ENCODE data around the gene KREMEN1. TPM values are rescaled to one million over a fixed set of nuclear protein-coding genes. Genes with fewer than 3 reads are reported as not detected.
A peak's percentile ranks its signal among the peaks of the same experiment; 100 is the strongest.

Gene KREMEN1
- total RNA-seq, 1 donor from 2014 or later = 23.5 TPM

DNA sequence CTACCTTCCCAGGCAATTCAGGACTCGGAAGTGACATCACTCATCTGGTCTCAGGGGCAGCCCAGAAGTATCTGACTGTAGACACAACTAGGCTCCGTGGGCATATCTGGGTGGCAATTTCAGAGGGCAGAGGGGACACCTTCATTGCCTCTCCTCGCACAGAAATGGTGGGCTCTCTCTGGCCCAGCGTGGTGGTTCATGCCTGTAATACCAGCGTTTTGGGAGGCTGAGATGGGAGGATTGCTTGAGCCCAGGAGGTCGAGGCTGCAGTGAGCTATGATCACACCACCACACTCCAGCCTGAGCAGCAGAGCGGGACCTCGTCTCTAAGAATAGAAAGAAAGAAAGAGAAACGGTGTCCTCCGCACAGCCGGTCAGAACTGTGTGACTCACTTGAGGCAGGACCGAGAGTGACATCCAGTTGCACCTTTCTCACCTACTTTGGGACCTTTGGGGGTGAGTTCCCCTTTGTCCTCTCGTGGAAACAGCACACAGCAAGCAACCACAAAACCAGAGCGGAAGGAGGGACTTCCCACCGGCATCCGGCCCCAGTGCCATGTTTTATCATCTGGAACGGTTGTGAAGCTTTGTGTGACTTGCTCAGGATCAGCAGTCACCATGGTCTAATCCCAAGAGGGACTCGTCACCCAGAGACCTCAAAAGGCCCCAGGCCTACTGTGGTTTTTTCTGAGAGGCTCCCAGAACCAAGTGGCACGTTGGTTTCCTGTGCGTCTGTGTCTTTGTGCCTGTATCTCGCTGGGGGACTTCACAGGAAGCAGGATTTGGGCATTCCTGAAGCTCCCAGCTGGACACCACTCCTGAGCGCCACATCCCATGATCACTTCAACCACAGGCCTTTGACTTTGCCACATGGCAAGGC lies 94.4 kb downstream of the KREMEN1 start:
- no peak for ATAC-seq

DNA sequence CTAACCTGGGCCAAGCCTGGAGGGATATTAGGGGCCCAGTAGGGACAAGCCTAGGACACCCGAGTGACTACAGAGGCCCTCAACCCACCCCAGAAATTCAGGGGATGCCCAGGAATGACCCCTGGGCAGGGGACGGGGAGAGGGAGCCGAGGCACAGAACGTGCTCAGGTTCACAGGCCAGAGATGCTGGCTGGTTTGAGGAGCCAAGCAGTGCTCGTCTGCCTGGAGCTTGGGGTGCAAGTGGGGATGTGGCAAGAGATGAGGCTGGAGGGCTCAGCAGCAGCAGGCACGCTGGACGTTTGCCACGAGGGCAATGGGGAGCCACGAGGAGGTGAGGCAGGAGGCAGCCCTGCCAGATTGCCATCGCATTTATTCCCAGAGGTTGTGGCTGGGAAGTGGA lies 98.9 kb downstream of the KREMEN1 start:
- no peak overlapping the region for H3K4me3 ChIP-seq
- TF ChIP-seq, protein P1, sequence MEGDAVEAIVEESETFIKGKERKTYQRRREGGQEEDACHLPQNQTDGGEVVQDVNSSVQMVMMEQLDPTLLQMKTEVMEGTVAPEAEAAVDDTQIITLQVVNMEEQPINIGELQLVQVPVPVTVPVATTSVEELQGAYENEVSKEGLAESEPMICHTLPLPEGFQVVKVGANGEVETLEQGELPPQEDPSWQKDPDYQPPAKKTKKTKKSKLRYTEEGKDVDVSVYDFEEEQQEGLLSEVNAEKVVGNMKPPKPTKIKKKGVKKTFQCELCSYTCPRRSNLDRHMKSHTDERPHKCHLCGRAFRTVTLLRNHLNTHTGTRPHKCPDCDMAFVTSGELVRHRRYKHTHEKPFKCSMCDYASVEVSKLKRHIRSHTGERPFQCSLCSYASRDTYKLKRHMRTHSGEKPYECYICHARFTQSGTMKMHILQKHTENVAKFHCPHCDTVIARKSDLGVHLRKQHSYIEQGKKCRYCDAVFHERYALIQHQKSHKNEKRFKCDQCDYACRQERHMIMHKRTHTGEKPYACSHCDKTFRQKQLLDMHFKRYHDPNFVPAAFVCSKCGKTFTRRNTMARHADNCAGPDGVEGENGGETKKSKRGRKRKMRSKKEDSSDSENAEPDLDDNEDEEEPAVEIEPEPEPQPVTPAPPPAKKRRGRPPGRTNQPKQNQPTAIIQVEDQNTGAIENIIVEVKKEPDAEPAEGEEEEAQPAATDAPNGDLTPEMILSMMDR (IDR thresholded peaks at IDR 0.05) = no peak
- no peaks in the 10 kb centered on the region for H3K36me3 ChIP-seq
- DNase-seq (no peak), ATAC-seq (no peak)
- no peaks in the 10 kb centered on the region for H3K4me1 ChIP-seq
- intact Hi-C loops (cut with DNase I) = no loop called here
- no peak overlapping the region for H3K27ac ChIP-seq
- peaks cover 18% of the 10 kb centered on the region for H3K9me3 ChIP-seq
- H3K27me3 ChIP-seq (ENCODE audit: low read depth) = no peaks in the 10 kb centered on the region

More for the DNA sequence above, 94.4 kb downstream of the KREMEN1 start:
- Histone ChIP-seq H3K27me3 (ENCODE audit: low read depth) (no peaks in the 10 kb centered on the region), H3K4me1 (no peaks in the 10 kb centered on the region), H3K9me3 (no peaks in the 10 kb centered on the region), H3K4me3 (no peak overlapping the region), H3K27ac (no peak overlapping the region), H3K36me3 (no peaks in the 10 kb centered on the region)
- DNase-seq = no peak
- TF ChIP-seq, protein P1 (IDR thresholded peaks at IDR 0.05) = no peak
- intact Hi-C loops (cut with DNase I) = no loop called here

- Histone ChIP-seq H3K27ac (no peak overlapping the region), H3K4me3 (no peak overlapping the region), H3K27me3 (ENCODE audit: low read depth) (no peaks in the 10 kb centered on the region), H3K36me3 (no peaks in the 10 kb centered on the region), H3K4me1 (no peaks in the 10 kb centered on the region), H3K9me3 (peaks cover 18% of the 10 kb centered on the region)
- DNase-seq (no peak), ATAC-seq (peak in 1 of 2 donors; percentile 27)
- intact Hi-C loops (cut with DNase I) = no loop called here
- TF ChIP-seq, protein P1 (IDR thresholded peaks at IDR 0.05) = no peak
Observed at GRCh38 chr22:29172216-29172615, 99.4 kb downstream of the KREMEN1 start.

DNA sequence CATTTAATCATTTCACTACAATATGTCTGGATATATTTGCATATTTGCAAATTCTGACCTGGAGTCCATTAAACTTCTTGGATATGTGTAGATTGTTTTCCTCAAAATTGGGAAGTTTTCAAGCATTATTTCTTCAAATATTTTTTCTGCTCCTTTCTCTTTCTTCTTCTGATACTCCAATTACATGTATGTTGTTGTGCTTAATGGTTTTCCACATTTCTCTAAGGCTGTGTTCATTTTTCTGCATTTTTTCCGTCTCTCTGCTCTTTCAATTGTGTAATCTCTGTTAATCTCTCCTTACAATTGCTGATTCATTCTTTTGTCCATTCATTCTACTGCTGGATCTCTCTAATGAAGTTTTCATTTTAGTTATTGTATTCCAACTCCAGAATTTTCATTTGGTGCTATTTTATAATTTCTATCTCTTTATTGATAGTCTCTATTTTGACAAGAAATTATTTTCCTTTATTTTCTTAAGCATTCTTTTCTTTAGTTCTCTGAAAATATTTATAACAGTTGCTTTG lies 102.5 kb downstream of the KREMEN1 start:
- DNase-seq (no peak), ATAC-seq (no peak)
- TF ChIP-seq, protein P1 (IDR thresholded peaks at IDR 0.05) = no peak
- no peaks in the 10 kb centered on the region for H3K4me1 ChIP-seq
- no peaks in the 10 kb centered on the region for H3K36me3 ChIP-seq
- intact Hi-C loops (cut with DNase I) = no loop called here
- H3K27ac ChIP-seq = no peak overlapping the region
- H3K9me3 ChIP-seq = peaks cover 18% of the 10 kb centered on the region
- H3K27me3 ChIP-seq (ENCODE audit: low read depth) = no peaks in the 10 kb centered on the region
- H3K4me3 ChIP-seq = no peak overlapping the region

DNA sequence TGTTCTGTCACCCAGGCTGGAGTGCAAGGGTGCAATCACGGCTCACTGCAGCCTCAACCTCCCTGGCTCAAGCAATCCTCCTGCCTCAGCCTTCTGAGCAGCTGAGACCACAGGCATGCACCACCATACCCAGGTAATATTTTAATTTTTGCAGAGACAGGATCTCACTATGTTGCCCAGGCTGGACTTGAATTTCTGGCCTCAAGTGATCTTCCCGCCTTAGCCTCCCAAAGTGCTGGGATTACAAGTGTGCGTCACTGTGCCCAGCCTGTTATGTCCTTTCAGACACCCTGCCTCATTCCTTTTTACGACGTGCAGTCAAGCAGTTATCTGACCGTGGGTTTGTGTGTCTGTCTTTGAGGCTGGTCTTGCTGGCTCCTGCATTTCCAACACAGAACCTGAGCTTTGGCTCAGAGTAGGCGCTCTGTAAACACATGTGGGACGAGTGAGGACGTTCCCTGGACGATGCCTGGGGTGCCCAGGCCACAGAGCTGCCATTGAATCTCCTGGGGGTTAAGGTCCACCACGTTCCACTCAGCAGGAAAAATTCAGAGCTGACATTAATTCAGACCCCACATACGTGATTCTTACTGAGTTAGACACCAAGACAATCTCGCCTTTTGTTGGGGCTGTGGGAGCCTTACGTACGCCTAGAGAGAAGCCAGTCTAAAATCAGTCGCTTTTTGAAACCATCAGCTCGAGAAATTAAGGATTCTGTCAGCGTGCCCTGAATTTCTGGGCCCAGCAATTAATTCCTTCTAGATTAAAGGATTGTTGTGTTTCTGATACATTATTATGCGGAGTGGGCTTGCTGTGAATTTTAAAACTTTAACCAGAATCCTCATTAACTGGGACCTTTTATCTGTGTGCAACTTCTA lies 111.4 kb downstream of the KREMEN1 start:
- Histone ChIP-seq H3K27ac (no peak overlapping the region), H3K4me1 (no peaks in the 10 kb centered on the region), H3K36me3 (no peaks in the 10 kb centered on the region), H3K27me3 (ENCODE audit: low read depth) (no peaks in the 10 kb centered on the region), H3K9me3 (no peaks in the 10 kb centered on the region), H3K4me3 (no peak overlapping the region)
- TF ChIP-seq, protein P1 (IDR thresholded peaks at IDR 0.05) = no peak
- no peak for DNase-seq
- no peak for ATAC-seq
- intact Hi-C loops (cut with DNase I) = no loop called here
